Epithelial cell of prostate (primary cell): ENCODE measurements around the gene RGPD6.
"Not testable (repeated sequence)": the region's sequence is repeated elsewhere in the genome, so short reads cannot be mapped to it uniquely, and the experiment has no call there.

Experiments used
- DNase-seq: peaks from one replicate; pipeline ENCODE4 v3.0.0-alpha.2; 2011; ENCODE audit warnings: low read depth, low spot score
- H3K27ac ChIP-seq: fragments of 450-650 bp; 2 replicates; pipeline ENCODE4 v1.5.1; 2017; ENCODE audit warnings: mild to moderate bottlenecking

The RGPD6 gene

GRCh38 chr2:110576763-110577416, at the start of gene RGPD6:
Gene RGPD6, minus strand, starts transcription at chr2:110577222. Its CDS starts 198 bp downstream, at chr2:110577024.
- H3K27ac ChIP-seq, DNase-seq: not testable (repeated sequence)

GRCh38 chr2:110619326-110619939, 42.4 kb upstream of the RGPD6 start:
- not testable (repeated sequence) for DNase-seq, H3K27ac ChIP-seq

GRCh38 chr2:110613927-110614326, 36.9 kb upstream of the RGPD6 start:
- not testable (repeated sequence) for DNase-seq, H3K27ac ChIP-seq

- H3K27ac ChIP-seq, DNase-seq: not testable (repeated sequence)
These were observed 33.7 kb upstream of the RGPD6 start for GRCh38 chr2:110610613-110611250.

GRCh38 chr2:110609843-110610612, 33.0 kb upstream of the RGPD6 start:
- not testable (repeated sequence) for H3K27ac ChIP-seq, DNase-seq

- H3K27ac ChIP-seq, DNase-seq: not testable (repeated sequence)
These were observed 31.9 kb upstream of the RGPD6 start for GRCh38 chr2:110608788-110609502.

GRCh38 chr2:110605057-110605456, 28.0 kb upstream of the RGPD6 start:
- DNase-seq, H3K27ac ChIP-seq: not testable (repeated sequence)

- DNase-seq, H3K27ac ChIP-seq: not testable (repeated sequence)
These were observed 27.0 kb upstream of the RGPD6 start for GRCh38 chr2:110603917-110604591.

- not testable (repeated sequence) for DNase-seq, H3K27ac ChIP-seq
These were observed 25.1 kb upstream of the RGPD6 start for GRCh38 chr2:110602139-110602538.

GRCh38 chr2:110591973-110592372, 15.0 kb upstream of the RGPD6 start:
- H3K27ac ChIP-seq, DNase-seq: not testable (repeated sequence)

- DNase-seq = not testable (repeated sequence)
These were observed 12.8 kb upstream of the RGPD6 start for GRCh38 chr2:110589677-110590330.

GRCh38 chr2:110588520-110588919, 11.5 kb upstream of the RGPD6 start:
- not testable (repeated sequence) for H3K27ac ChIP-seq, DNase-seq

More at GRCh38 chr2:110589677-110590330, 12.8 kb upstream of the RGPD6 start:
- not testable (repeated sequence) for H3K27ac ChIP-seq

- not testable (repeated sequence) for DNase-seq
These were observed 2.4 kb upstream of the RGPD6 start for GRCh38 chr2:110579216-110579965.

GRCh38 chr2:110578429-110578828, 1.4 kb upstream of the RGPD6 start:
- not testable (repeated sequence) for H3K27ac ChIP-seq, DNase-seq

More at GRCh38 chr2:110579216-110579965, 2.4 kb upstream of the RGPD6 start:
- H3K27ac ChIP-seq = not testable (repeated sequence)

- H3K27ac ChIP-seq = not testable (repeated sequence)
These were observed 77.2 kb downstream of the RGPD6 start for GRCh38 chr2:110499755-110500377.

GRCh38 chr2:110496027-110496426, 81.0 kb downstream of the RGPD6 start:
- DNase-seq, H3K27ac ChIP-seq: not testable (repeated sequence)

More at GRCh38 chr2:110499755-110500377, 77.2 kb downstream of the RGPD6 start:
- DNase-seq = not testable (repeated sequence)

- not testable (repeated sequence) for DNase-seq, H3K27ac ChIP-seq
These were observed 82.5 kb downstream of the RGPD6 start for GRCh38 chr2:110494488-110494887.
